ENCODE data around the gene GHSR.
A peak's percentile ranks its signal among the peaks of the same experiment; 100 is the strongest.

Gene GHSR

DNA sequence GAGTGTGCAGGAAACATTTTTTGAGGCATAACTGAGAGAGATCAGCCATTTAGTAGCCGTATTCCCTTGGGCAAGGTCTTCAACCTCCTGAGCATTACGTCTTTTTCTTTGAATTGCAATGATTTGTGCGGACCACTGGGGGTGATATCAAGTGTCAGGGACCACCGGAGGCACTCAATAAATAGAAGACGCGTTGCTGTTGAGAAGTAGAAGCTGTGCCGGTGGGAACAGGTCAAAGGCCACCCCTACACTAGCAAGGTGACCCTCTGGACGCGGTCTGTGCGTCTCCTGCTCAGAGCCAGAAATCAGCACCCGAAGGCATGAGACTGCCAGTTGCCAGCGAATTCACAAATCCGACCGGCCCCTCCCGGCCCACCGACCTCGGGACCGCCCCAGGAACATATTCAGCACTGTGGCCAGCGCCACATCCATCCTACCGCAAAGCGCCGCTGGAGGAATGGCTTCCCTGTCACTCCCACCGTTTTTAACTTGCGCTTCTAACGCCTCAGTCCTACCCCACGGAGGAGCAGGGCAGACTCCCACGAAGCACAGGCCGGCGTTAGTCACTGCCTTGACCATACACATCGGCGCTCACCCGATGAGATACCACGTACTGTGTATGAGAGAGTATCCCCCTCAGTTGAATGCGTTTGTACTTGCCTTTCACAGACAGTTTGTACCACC, 1.4 kb upstream of the GHSR start:
- Histone ChIP-seq H3K36me3 (ENCODE audit: insufficient read depth, low read length) (no peaks in the 10 kb centered on the region), H3K9ac (ENCODE audit: low read depth, low read length) (peak overlapping the region; percentile 27; the same call in 1 of the 2 replicates), H3K9me3 (ENCODE audit: control insufficient read depth, insufficient read depth, low read length) (no peaks in the 10 kb centered on the region), H3K4me1 (ENCODE audit: insufficient read depth, low read length) (no peaks in the 10 kb centered on the region)

DNA sequence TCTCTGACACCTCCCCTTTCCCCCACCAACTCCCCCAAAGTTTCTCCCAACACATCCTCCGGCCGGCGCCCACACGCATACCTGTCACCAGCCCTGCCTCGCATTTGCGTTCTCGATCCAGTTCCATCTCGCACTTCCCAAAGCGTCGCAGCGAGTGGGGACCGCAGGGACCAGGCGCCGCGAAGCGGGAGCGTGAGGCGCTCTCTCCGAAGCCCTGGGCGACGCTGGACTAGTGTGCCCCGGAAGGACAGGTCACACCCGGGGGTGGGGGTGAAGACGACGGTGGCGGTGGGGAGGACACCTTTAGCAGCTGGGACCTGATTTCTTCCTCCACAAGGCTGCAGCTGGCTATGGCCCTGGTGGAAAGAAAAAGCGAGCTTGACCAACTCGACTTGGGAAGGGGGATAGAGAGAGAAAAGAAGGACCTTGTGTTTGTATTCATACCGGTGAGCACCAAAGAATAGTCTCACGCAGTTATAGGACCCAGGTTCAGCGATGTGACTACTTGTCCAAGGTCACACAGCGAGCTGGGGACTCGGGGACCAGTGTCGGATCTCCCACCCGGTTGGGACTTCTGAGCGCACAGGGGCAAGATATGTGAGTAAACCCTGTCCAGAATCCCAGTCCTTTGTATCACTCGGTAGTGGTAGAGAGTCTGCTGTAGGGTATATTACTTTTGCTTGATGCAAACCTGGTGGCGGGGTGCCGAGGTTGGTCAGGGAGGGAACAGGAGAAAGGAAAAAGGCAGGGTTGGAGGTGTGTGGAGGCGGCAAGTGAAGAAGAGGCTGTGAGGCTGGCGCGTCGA, 607 bp upstream of the GHSR start:
- H3K36me3 ChIP-seq (ENCODE audit: insufficient read depth, low read length), result no peaks in the 10 kb centered on the region
- no peaks in the 10 kb centered on the region for H3K4me1 ChIP-seq (ENCODE audit: insufficient read depth, low read length)
- H3K9me3 ChIP-seq (ENCODE audit: control insufficient read depth, insufficient read depth, low read length), result no peaks in the 10 kb centered on the region
- H3K9ac ChIP-seq (ENCODE audit: low read depth, low read length), result peak overlapping the region; percentile 27; the same call in 1 of the 2 replicates

DNA sequence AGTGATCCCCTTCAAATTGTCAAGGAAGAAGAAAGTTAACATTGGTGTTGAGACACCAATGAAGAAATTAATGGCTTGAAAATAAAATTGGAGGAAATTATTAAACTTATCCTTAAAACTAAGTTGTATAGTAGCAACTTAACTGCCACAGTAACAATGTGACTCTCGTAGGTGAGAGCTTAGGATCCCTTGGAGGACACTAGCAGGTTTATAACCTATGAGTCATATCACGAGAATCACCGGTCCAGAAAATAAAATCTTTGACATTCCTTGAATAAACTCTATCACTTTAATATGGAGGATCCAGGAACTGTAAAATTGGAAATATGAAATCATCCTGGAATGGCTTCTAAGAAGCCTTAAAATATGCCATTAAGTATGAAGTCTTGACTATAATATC, 2.1 kb downstream of the GHSR start:
- H3K36me3 ChIP-seq (ENCODE audit: insufficient read depth, low read length), result no peaks in the 10 kb centered on the region
- no peaks in the 10 kb centered on the region for H3K9me3 ChIP-seq (ENCODE audit: control insufficient read depth, insufficient read depth, low read length)
- no peak overlapping the region for H3K9ac ChIP-seq (ENCODE audit: low read depth, low read length)
- no peaks in the 10 kb centered on the region for H3K4me1 ChIP-seq (ENCODE audit: insufficient read depth, low read length)

DNA sequence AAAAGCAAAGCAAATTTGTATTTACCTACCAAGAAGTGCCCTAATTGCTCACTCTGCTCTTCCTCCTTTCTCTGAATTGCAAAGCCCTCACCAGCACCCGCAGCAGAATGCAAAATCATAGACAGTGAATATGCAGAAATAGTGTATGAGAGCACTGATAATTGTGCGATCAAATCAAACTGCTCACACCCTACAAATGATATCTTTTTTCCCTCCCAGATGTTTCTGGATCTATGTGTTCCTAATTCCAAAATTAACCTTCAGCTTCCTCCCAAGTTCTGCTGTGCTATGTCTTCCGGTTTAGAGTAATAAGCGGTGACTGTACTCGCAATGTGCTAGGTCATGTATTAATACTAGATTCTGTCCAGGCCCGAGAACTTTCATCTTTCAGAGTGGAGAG, 3.4 kb downstream of the GHSR start:
- H3K36me3 ChIP-seq (ENCODE audit: insufficient read depth, low read length), result no peaks in the 10 kb centered on the region
- no peaks in the 10 kb centered on the region for H3K4me1 ChIP-seq (ENCODE audit: insufficient read depth, low read length)
- no peaks in the 10 kb centered on the region for H3K9me3 ChIP-seq (ENCODE audit: control insufficient read depth, insufficient read depth, low read length)
- H3K9ac ChIP-seq (ENCODE audit: low read depth, low read length), result no peak overlapping the region

DNA sequence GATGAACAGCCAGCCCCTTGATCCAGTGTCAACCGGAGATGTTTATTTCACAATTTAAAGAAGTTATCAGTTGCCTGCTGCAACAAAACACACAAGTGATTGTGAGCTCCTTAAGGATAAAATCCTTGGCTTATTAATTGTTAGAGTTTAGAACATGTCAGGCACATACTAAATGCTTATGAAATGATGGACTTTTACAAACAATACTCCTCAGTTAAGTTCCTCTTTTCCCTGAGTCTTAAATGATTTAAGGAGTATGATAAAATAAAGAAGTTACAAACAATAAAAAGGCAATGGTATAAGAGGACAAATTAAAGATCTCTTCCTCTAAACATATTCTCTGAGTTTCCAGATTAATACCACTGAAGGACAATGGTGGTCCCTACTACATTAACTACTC, 5.7 kb downstream of the GHSR start:
- H3K9me3 ChIP-seq (ENCODE audit: control insufficient read depth, insufficient read depth, low read length), result no peaks in the 10 kb centered on the region
- H3K4me1 ChIP-seq (ENCODE audit: insufficient read depth, low read length), result no peaks in the 10 kb centered on the region
- H3K36me3 ChIP-seq (ENCODE audit: insufficient read depth, low read length), result no peaks in the 10 kb centered on the region
- no peak overlapping the region for H3K9ac ChIP-seq (ENCODE audit: low read depth, low read length)

DNA sequence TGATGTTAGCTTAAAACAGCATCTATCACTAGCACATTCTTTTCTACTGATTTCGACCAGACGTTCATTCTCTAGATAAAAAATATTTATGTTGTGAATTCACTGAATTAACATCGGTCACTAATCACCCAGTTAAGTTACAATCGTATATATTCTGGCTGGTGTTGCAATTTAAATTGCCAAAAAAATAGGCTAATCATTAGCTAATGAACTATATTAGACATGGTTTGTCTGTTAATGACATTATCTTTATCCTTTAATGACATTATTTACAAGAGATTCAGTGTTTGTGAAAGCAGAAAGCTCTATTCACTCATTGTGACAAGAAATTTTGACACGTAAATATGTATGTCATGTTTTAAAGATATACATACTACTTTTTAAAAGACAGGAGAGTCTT, 6.7 kb downstream of the GHSR start:
- Histone ChIP-seq H3K4me1 (ENCODE audit: insufficient read depth, low read length) (no peaks in the 10 kb centered on the region), H3K9me3 (ENCODE audit: control insufficient read depth, insufficient read depth, low read length) (no peaks in the 10 kb centered on the region), H3K36me3 (ENCODE audit: insufficient read depth, low read length) (no peaks in the 10 kb centered on the region), H3K9ac (ENCODE audit: low read depth, low read length) (no peak overlapping the region)

DNA sequence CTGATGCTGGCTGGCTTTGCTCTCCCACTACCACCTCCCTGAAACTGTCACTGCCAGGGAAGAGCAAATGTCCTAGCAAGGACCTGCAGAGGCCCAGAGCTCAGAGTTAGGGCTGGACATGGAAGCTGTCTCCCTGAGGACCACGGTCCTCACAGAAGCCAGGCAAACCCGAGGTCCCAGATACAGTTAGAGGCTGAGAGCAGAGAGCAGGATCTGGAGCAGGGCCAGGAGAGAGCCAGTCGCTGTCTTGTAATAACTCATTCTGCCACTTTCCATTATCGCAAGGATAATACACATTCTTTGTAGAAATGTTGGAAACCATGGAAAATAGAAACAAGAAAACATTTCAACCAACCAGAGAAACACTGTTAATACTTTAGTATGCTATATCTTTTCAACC, 10.1 kb downstream of the GHSR start:
- Histone ChIP-seq H3K36me3 (ENCODE audit: insufficient read depth, low read length) (no peaks in the 10 kb centered on the region), H3K9me3 (ENCODE audit: control insufficient read depth, insufficient read depth, low read length) (no peaks in the 10 kb centered on the region), H3K4me1 (ENCODE audit: insufficient read depth, low read length) (no peaks in the 10 kb centered on the region), H3K9ac (ENCODE audit: low read depth, low read length) (no peak overlapping the region)

DNA sequence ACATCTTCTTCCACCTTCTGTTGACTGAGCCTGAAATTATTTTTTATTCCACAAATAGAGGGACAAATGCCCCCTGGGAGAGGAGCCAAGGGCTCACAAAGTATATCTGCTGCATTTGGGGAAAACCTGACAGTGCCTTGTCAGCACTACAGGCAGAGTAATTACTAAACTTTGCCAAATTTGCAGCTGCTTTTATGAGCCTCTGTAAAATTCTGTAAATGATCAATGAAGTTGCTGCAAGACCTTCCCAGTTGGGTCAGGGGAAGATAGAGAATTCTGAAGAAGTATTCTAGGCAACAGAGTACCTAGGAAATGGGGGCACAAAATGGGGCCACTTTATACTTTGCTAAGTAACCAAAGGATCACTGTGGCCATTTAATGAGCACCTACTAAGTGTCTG, 10.5 kb downstream of the GHSR start:
- H3K9me3 ChIP-seq (ENCODE audit: control insufficient read depth, insufficient read depth, low read length), result no peaks in the 10 kb centered on the region; the same call in 1 of the 2 replicates
- no peak overlapping the region for H3K9ac ChIP-seq (ENCODE audit: low read depth, low read length)
- no peaks in the 10 kb centered on the region for H3K4me1 ChIP-seq (ENCODE audit: insufficient read depth, low read length)
- no peaks in the 10 kb centered on the region for H3K36me3 ChIP-seq (ENCODE audit: insufficient read depth, low read length)

DNA sequence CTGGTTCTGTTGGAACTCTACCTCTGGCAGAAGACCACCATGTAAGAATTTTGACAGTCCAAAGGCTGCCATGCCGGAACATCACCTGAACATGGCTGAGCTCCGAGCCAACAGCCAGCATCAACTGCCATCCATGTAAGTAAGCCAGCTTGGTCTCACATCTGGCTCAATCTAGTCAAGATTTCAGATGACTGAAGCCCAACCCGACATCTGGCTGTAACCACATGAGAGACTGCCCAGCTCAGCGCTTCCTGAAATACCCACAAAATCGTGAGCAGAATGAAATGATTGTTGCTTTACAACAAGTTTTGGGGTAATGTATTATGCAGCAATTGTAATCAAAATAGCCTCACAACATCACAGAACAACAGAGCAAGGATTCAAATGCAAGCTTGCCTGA, 32.9 kb downstream of the GHSR start:
- Histone ChIP-seq H3K4me1 (ENCODE audit: insufficient read depth, low read length) (no peaks in the 10 kb centered on the region), H3K36me3 (ENCODE audit: insufficient read depth, low read length) (no peaks in the 10 kb centered on the region), H3K9me3 (ENCODE audit: control insufficient read depth, insufficient read depth, low read length) (no peaks in the 10 kb centered on the region), H3K9ac (ENCODE audit: low read depth, low read length) (no peak overlapping the region)

DNA sequence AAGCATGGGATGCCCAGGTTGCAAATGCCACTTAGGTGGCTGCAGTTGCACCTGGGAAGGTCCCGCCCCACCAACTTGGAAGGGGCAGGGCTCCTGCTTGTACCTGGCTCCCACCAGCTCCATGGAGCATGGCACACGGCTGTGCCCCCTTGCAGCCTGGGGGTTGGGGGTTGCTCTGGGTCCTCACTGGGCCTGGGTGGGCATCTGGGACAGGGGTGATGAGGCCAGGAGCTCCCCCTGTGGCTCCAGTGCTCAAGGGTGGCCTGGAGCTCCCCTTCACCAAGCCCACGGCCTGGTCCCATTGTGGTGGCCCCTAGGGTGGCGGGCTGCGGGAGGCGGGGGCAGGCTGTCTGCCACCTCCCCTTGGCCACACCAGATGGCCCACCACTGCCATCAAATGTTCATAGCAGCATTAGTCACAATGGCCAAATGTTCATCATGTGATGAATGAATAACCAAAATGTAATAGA, 36.7 kb downstream of the GHSR start:
- H3K9ac ChIP-seq (ENCODE audit: low read depth, low read length), result no peak overlapping the region
- H3K9me3 ChIP-seq (ENCODE audit: control insufficient read depth, insufficient read depth, low read length), result no peaks in the 10 kb centered on the region
- H3K36me3 ChIP-seq (ENCODE audit: insufficient read depth, low read length), result no peaks in the 10 kb centered on the region
- H3K4me1 ChIP-seq (ENCODE audit: insufficient read depth, low read length), result no peaks in the 10 kb centered on the region

DNA sequence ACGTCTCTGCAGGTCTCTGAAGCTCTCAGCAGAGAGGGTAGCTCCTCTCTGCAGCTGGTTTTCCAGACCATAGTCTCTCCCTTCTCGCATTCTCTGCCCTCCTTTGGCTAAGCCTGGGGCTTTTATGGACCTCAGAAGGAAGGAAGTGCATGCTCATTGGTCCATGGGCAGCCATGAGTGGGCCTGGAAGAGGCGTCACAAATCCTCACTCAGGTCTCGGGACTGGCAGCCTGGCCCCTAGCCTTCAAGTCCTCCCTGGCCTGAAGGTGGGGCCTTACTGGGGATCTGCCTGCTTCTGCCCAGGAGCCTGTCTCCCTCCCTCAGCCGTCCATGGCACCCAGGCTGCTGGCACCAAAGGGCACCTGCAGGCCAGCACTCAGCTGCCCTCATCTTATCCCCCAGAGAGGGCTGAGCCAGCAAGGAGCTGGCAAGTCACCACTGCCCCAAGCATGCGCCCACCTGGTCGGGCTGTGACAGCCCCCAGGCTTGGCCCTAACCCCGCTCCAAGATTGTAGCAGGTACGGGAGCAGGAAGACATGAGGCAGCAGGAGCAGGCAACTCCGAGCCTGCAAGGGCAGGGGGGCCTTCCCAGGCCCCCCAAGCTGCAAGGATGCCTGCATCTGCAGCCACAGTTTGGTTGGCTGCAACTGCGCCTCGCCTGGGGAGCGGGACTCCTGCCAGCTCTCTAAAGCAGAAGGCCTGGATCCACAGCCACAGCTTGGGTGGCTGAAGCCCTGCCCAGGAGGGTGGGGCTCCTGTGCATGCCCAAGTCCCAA, 37.4 kb downstream of the GHSR start:
- Histone ChIP-seq H3K4me1 (ENCODE audit: insufficient read depth, low read length) (no peaks in the 10 kb centered on the region), H3K9ac (ENCODE audit: low read depth, low read length) (no peak overlapping the region), H3K9me3 (ENCODE audit: control insufficient read depth, insufficient read depth, low read length) (no peaks in the 10 kb centered on the region), H3K36me3 (ENCODE audit: insufficient read depth, low read length) (no peaks in the 10 kb centered on the region)

DNA sequence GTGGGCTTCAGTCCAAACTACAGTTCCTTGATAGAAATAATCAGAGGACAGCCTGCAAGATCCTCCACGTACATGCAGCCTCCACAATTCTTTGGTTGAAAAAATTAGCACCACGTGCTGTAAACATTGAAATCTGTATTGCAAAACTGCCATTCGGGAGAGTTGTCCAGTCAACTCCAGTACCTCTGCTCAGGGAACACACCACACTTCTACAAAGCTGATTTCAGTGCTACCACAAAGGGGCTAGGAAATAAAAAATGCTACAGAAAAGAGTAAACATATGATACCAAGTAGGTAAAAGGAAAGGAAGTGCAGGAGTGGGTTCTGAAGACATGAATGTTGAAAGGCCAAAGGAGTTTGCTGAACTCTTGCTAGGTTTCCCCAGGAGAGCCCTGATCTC, 40.4 kb downstream of the GHSR start:
- Histone ChIP-seq H3K9me3 (ENCODE audit: control insufficient read depth, insufficient read depth, low read length) (no peaks in the 10 kb centered on the region), H3K36me3 (ENCODE audit: insufficient read depth, low read length) (no peaks in the 10 kb centered on the region), H3K4me1 (ENCODE audit: insufficient read depth, low read length) (no peaks in the 10 kb centered on the region), H3K9ac (ENCODE audit: low read depth, low read length) (no peak overlapping the region)

DNA sequence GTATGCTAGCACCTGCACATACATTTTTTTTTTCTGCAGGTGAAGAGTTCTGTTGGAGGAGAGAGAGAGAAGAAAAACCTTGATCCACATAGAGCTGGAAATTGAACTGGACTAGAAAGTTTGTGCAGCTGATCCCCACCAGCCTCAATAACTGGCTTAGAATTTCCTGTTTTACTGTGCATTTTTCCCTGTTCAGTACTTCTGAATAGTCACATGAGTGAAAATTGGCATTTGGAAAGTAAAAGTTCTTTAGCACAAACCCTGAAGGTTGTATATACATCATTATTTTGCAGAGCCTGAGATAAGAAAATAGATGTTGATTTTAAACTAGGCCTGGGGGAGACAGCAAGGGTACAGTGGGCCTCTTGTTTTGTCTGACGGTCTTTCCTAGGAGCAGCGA, 42.3 kb downstream of the GHSR start:
- H3K4me1 ChIP-seq (ENCODE audit: insufficient read depth, low read length), result no peaks in the 10 kb centered on the region
- H3K9me3 ChIP-seq (ENCODE audit: control insufficient read depth, insufficient read depth, low read length), result no peaks in the 10 kb centered on the region
- no peak overlapping the region for H3K9ac ChIP-seq (ENCODE audit: low read depth, low read length)
- H3K36me3 ChIP-seq (ENCODE audit: insufficient read depth, low read length), result no peaks in the 10 kb centered on the region

DNA sequence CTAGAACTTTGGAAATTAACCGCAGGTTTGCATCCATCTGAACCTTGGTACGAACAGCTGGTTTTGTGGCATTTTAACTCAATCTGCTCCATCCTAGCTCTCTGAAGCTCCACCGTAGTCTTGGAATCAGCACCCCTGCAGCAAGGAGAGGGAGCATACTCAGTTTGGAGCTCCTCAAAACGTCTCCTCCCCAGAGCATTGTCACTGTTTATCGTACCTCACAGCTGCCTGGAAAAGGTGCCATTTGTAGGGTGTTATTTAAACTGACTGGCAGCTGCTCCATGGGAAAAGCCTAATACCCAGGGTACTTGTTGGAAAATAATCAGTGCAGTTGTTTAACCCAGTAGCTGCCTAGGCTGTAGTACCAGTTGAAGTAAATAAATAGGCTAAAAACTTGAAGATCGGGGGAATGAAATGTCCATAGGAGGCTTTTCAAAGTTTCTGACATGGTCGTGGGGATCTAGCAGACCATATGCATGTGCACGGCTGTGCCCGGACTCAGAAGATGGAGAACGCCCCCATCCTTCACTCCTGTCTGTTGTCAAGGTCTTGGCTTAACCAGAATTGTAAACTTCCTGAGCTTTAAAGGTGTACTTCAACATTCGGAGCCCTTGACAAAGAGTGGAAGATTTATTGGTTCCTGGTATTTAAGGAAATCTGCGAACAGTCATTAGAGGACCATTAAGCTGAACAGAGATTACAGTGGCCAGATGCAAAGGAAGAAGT, 43.9 kb downstream of the GHSR start:
- Histone ChIP-seq H3K4me1 (ENCODE audit: insufficient read depth, low read length) (no peaks in the 10 kb centered on the region), H3K36me3 (ENCODE audit: insufficient read depth, low read length) (no peaks in the 10 kb centered on the region), H3K9ac (ENCODE audit: low read depth, low read length) (no peak overlapping the region), H3K9me3 (ENCODE audit: control insufficient read depth, insufficient read depth, low read length) (no peaks in the 10 kb centered on the region)
